ENCODE results near the gene COL11A2.

GRCh38 chr6:33163540-33163939 is 28.7 kb downstream of the COL11A2 start:
- TF ChIP-seq GATA2 (IDR thresholded peaks at IDR 0.05; ENCODE audit: low read depth, low read length) (no peak), GATA3 (IDR thresholded peaks at IDR 0.05; ENCODE audit: low read depth, low read length) (no peak)
